Activated CD4-positive, alpha-beta memory T cell treated with anti-CD3 and anti-CD28 coated beads, Interleukin-2, amount 10 ng/mL, durations not matched to agents 7 days and 5 days (primary cell): ENCODE measurements around the gene TEAD1. TPM values are rescaled to one million over a fixed set of nuclear protein-coding genes. Genes with fewer than 3 reads are reported as not detected.

Experiments
- CTCF ChIA-PET: fragments of 350-600 bp; sonication (Branson Sonifier 250); formaldehyde crosslinking; loops from one replicate; lab custom pipeline; 2021; ENCODE audit warnings: antibody characterized with exemption, inconsistent platforms; lab: Charles Lee
- POLR2A ChIA-PET: fragments of 350-600 bp; sonication (Branson Sonifier 250); formaldehyde crosslinking; loops from one replicate; lab custom pipeline; 2021; ENCODE audit warnings: antibody characterized with exemption; lab: Charles Lee
- DNase-seq: peaks from one replicate; pipeline ENCODE4 v3.0.0-alpha.2; 2020
- H3K27ac Mint-ChIP-seq: one replicate; pipeline ENCODE4 v1.8.0; 2021; ENCODE audit warnings: mild to moderate bottlenecking, mixed read lengths
- H3K27me3 Mint-ChIP-seq: one replicate; pipeline ENCODE4 v1.8.0; 2021; ENCODE audit warnings: mixed read lengths
- H3K36me3 Mint-ChIP-seq: one replicate; pipeline ENCODE4 v1.8.0; 2021; ENCODE audit warnings: low read depth, mixed read lengths
- H3K4me1 Mint-ChIP-seq: one replicate; pipeline ENCODE4 v1.8.0; 2021; ENCODE audit warnings: mixed read lengths
- H3K4me3 Mint-ChIP-seq: one replicate; pipeline ENCODE4 v1.8.0; 2021; ENCODE audit warnings: mild to moderate bottlenecking, mixed read lengths
- H3K9me3 Mint-ChIP-seq: one replicate; pipeline ENCODE4 v1.8.0; 2021; ENCODE audit warnings: mixed read lengths
- total RNA-seq, 2 experiments: library from RNA; stranded (reverse); gene quantifications; one replicate each; pipeline ENCODE4 v1.2.3, GENCODE V29; 2021

The TEAD1 gene
- total RNA-seq, 2 experiments from 2014 or later = 0.98 to 1.0 TPM

- H3K27ac Mint-ChIP-seq = no peak overlapping the region
- H3K4me3 Mint-ChIP-seq = no peak overlapping the region
- no peaks in the 10 kb centered on the region for H3K36me3 Mint-ChIP-seq
- ChIA-PET CTCF (no interaction called here), POLR2A (no interaction called here)
- no peak for DNase-seq
- peaks cover 8% of the 10 kb centered on the region for H3K4me1 Mint-ChIP-seq
- no peaks in the 10 kb centered on the region for H3K9me3 Mint-ChIP-seq
- H3K27me3 Mint-ChIP-seq = peaks cover 74% of the 10 kb centered on the region
Measured at GRCh38 chr11:12683874-12684273, 9.7 kb downstream of the TEAD1 start.

DNA sequence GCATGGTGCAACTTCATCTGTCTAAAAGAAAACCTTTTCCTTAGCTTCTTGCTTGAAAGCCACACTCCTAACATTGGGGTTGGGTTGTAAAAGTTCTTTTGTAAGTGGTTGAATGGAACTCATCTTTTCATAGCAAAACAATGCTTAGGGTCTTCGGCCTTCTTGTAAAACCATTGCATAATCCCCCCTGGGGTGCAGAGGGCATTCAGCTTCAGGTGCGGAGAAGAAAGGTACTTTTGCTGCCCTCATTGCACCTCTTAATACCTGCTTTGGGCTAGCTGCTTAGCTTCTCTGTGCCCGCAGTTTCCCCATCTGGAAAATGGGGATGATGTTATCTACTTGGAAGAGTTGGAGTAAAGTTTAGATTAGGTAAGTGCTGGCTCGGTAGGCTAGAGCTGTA, 10.1 kb downstream of the TEAD1 start:
- Mint-ChIP-seq H3K36me3 (no peaks in the 10 kb centered on the region), H3K4me3 (no peak overlapping the region), H3K9me3 (no peaks in the 10 kb centered on the region), H3K4me1 (peaks cover 8% of the 10 kb centered on the region), H3K27me3 (peaks cover 74% of the 10 kb centered on the region), H3K27ac (no peak overlapping the region)
- POLR2A ChIA-PET = no interaction called here
- CTCF ChIA-PET = no interaction called here
- no peak for DNase-seq

DNA sequence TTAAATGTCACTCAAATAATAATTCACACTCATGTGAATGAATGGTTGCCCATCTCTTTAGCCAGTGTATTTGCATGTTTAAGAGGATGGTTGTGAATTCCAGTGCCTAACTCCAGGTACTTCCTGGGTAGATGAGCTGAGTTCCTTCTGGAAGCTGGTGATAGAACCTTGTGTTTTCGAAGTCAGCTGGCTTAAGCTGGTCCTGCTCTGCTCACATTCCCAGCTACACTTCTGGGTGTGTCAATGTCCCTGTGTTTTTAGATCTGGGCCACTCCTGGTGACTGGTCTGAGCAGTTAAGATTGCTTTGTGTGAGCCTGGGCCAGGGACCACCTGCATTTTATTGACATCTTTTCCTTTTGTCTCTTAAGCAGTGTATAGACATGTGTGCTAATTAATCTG, 10.6 kb downstream of the TEAD1 start:
- no peak overlapping the region for H3K4me3 Mint-ChIP-seq
- ChIA-PET CTCF (no interaction called here), POLR2A (no interaction called here)

DNA sequence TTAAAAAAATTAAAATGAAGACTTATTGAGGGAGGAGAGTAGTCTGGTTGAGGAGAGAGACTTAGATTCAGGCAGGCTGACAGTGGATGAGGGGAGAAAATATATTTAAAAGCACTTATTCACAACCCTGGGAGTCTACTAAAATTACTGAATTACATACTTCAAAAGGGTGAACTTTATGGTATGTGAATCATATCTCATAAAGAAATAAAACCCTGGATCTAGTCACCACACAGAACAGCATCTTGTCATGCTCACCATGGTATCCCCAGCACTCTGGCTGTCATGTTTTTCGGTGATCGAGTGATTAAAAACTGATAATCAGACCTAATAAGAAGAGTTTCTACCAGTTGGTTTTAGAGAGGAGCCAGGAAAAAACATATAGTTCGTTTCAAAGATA, 11.0 kb downstream of the TEAD1 start:
- Mint-ChIP-seq H3K27ac (no peak overlapping the region), H3K36me3 (no peaks in the 10 kb centered on the region), H3K27me3 (peaks cover 67% of the 10 kb centered on the region), H3K4me3 (no peak overlapping the region), H3K9me3 (no peaks in the 10 kb centered on the region), H3K4me1 (peaks cover 6% of the 10 kb centered on the region)
- POLR2A ChIA-PET = no interaction called here
- DNase-seq = no peak
- CTCF ChIA-PET = no interaction called here

More for the DNA sequence above, 10.6 kb downstream of the TEAD1 start:
- peaks cover 71% of the 10 kb centered on the region for H3K27me3 Mint-ChIP-seq
- DNase-seq = no peak
- peaks cover 8% of the 10 kb centered on the region for H3K4me1 Mint-ChIP-seq
- no peaks in the 10 kb centered on the region for H3K9me3 Mint-ChIP-seq
- no peaks in the 10 kb centered on the region for H3K36me3 Mint-ChIP-seq
- no peak overlapping the region for H3K27ac Mint-ChIP-seq

DNA sequence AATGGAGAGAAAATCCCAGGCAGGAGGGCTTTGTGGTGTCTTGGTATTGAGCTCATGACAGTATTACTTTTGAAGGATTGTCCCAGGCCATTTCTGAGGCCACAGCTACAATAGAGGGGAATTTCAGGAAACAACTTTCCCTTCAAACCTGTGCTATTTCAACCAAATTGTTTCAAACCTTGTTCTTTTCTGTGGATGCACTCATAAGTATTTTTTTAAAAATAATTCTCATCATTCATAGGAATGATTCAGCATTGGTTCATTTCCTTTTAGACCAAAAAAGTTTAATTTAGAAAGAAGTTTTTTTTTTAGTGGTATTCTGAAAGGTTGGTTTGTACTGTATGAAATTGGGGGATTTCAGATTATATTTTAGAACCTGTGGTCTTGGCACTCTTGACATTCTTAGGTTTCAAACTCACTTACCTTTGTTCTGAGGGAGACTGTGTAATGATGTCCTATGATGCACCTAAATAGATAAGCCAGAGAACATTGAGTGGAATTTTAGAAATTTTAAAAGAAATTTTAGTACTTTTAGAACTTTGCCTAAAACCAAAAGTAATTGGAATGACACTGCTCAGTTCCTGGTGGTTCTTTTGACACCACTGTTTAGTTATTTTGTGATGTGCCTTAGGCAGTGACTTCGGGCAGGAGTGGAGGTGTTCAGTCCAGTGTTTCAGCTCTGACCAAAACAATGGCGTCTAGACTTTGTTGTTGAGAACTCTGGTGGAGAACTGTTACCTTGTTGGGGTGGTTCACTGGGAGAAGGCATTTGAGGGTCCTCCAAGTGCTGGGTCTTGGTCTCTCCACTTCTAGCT, 12.2 kb downstream of the TEAD1 start:
- ChIA-PET POLR2A (interaction anchor here (0.7 kb wide), 1 partner anchor 806 kb away, joined by 3 read pairs; no protein-coding TSS in a partner anchor), CTCF (no interaction called here)
- Mint-ChIP-seq H3K27ac (no peak overlapping the region), H3K4me1 (no peaks in the 10 kb centered on the region), H3K9me3 (no peaks in the 10 kb centered on the region), H3K4me3 (no peak overlapping the region), H3K36me3 (no peaks in the 10 kb centered on the region), H3K27me3 (peaks cover 63% of the 10 kb centered on the region)
- DNase-seq = no peak

DNA sequence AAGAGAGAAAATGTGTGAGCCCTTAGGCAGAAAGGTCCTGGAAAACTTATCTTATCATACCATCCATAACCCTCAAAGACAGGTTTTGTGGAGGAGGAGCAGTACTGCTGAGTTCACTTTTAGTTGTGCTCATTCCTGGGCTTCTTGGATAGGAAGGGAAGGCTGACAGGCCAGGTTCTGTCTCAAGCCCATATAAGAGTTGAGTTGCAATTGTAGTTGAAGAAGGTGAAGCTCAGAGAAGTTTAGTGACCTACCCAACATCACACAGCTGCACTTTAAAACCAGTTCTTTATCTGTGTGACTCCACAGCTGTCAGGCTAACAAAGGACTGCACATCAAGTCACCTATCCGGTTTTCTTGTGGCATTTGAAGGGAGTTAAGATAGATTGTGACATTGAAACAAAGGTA, 13.0 kb downstream of the TEAD1 start:
- Mint-ChIP-seq H3K4me1 (no peaks in the 10 kb centered on the region), H3K27ac (no peak overlapping the region), H3K36me3 (no peaks in the 10 kb centered on the region), H3K9me3 (no peaks in the 10 kb centered on the region), H3K27me3 (peaks cover 58% of the 10 kb centered on the region), H3K4me3 (no peak overlapping the region)
- DNase-seq = no peak
- POLR2A ChIA-PET = no interaction called here
- CTCF ChIA-PET = no interaction called here

GRCh38 chr11:12687740-12688139, 13.5 kb downstream of the TEAD1 start:
- Mint-ChIP-seq H3K27me3 (peaks cover 56% of the 10 kb centered on the region), H3K27ac (no peak overlapping the region), H3K9me3 (no peaks in the 10 kb centered on the region), H3K36me3 (no peaks in the 10 kb centered on the region), H3K4me3 (no peak overlapping the region), H3K4me1 (no peaks in the 10 kb centered on the region)
- ChIA-PET POLR2A (no interaction called here), CTCF (no interaction called here)
- no peak for DNase-seq

DNA sequence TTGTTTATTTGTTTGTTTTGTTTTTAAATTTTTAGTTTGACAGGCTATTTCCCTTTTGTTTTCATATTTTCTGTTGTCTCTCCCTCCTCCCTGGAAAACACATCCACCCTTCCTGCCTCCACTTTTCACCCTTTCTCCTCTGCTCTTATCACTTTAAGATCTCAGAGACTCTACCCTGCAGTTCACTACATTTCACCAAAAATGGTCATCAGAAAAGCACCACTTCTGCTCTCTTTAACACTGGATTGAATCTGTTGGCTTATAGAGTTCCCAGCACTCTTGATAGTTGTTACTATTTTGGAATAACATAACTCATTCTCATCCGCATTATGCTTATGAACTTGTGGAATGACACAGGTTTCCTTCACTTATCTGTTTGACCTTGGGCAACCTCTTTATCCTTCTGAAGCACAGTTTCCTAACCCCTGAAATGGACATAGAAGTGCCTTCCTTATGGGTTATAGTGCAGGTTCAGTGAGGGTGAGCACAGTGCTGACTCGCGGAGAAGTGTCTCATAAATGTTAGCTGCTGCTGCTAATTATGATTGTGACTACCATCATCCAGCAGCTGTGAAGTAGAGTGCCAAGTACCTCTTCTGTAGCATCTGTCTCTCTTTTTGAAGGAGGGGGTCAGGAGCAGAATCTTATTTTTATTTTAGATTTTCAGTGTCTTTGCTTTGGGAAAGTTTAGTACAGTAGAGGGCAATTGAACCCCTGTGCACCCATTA, 15.0 kb downstream of the TEAD1 start:
- peaks cover 8% of the 10 kb centered on the region for H3K4me1 Mint-ChIP-seq
- CTCF ChIA-PET = no interaction called here
- no peak for DNase-seq
- H3K4me3 Mint-ChIP-seq = no peak overlapping the region
- H3K36me3 Mint-ChIP-seq = no peaks in the 10 kb centered on the region
- POLR2A ChIA-PET = no interaction called here
- peaks cover 60% of the 10 kb centered on the region for H3K27me3 Mint-ChIP-seq
- no peak overlapping the region for H3K27ac Mint-ChIP-seq
- H3K9me3 Mint-ChIP-seq = no peaks in the 10 kb centered on the region

DNA sequence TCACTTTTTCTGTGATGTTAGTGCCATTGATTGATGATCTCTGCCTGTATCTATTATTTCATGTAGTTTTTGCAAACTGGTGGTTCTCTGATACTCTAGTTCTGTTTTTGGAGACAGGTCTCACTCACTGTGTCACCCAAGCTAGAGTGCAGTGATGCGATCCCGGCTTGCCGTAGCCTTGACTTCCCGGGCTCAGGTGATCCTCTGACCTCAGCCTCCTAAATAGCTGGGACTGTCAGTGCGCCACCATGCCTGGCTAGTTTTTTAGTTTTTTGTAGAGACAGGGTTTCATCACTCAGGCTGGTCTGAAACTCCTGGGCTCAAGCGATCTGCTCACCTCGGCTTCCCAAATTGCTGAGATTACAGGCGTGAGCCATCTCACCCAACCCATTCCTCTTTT, 16.4 kb downstream of the TEAD1 start:
- no peak for DNase-seq
- no peaks in the 10 kb centered on the region for H3K36me3 Mint-ChIP-seq
- POLR2A ChIA-PET = no interaction called here
- H3K9me3 Mint-ChIP-seq = no peaks in the 10 kb centered on the region
- peaks cover 64% of the 10 kb centered on the region for H3K27me3 Mint-ChIP-seq
- no peak overlapping the region for H3K4me3 Mint-ChIP-seq
- CTCF ChIA-PET = no interaction called here
- H3K27ac Mint-ChIP-seq = no peak overlapping the region
- H3K4me1 Mint-ChIP-seq = peaks cover 8% of the 10 kb centered on the region

DNA sequence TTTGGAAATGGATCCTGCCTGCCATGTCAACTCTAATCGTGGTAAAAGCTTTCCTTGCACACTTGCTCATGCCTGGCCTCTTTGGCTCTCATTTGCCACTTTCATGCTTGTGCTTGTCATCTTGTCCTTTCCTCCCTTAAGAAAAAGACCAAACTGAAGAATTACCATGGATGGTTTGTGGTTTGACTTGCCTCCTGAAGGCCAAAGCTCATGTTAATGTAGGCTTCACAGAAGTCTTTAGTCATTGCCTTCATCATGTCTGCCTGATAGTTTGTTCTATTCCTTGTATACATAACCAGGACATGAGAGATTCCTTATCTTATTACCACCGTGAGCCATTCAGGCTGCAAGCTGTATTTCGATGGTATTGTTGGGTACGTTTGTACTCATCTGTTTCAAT, 17.3 kb downstream of the TEAD1 start:
- H3K4me1 Mint-ChIP-seq = peaks cover 8% of the 10 kb centered on the region
- ChIA-PET POLR2A (no interaction called here), CTCF (no interaction called here)
- H3K27ac Mint-ChIP-seq = no peak overlapping the region
- no peak for DNase-seq
- H3K4me3 Mint-ChIP-seq = no peak overlapping the region
- H3K27me3 Mint-ChIP-seq = peaks cover 69% of the 10 kb centered on the region
- H3K36me3 Mint-ChIP-seq = no peaks in the 10 kb centered on the region
- H3K9me3 Mint-ChIP-seq = no peaks in the 10 kb centered on the region

- ChIA-PET POLR2A (no interaction called here), CTCF (no interaction called here)
- peaks cover 66% of the 10 kb centered on the region for H3K27me3 Mint-ChIP-seq
- H3K27ac Mint-ChIP-seq = no peak overlapping the region
- H3K4me3 Mint-ChIP-seq = no peak overlapping the region
- no peak for DNase-seq
- H3K4me1 Mint-ChIP-seq = peaks cover 8% of the 10 kb centered on the region
- H3K9me3 Mint-ChIP-seq = no peaks in the 10 kb centered on the region
- H3K36me3 Mint-ChIP-seq = no peaks in the 10 kb centered on the region
Measured at GRCh38 chr11:12692229-12693075, 18.2 kb downstream of the TEAD1 start.

DNA sequence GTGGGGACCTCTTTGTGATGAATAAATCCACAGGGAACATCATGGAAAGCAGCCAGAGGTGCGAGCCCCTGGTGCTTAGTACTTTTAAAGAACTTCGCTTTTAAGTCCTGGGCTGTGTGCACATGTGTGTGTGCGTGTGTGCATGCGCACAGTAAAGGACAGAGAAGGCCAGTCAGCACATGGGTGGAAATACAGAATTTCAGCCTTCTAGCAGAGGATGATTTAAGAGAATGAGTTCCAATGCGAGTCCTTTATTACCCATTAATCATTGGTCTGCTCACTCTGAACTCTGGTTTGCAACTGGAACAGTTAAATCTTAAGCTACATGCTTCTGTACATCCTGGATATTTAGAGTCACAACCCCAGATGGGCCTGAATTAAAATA, 18.9 kb downstream of the TEAD1 start:
- Mint-ChIP-seq H3K9me3 (no peaks in the 10 kb centered on the region), H3K36me3 (no peaks in the 10 kb centered on the region), H3K27me3 (peaks cover 70% of the 10 kb centered on the region), H3K27ac (no peak overlapping the region), H3K4me1 (peaks cover 8% of the 10 kb centered on the region), H3K4me3 (no peak overlapping the region)
- ChIA-PET CTCF (no interaction called here), POLR2A (no interaction called here)
- no peak for DNase-seq
